T-helper 2 cell treated with Interferon-gamma antibody and Interleukin-4, amounts not matched to agents 100 ng/mL and 5 ng/mL, for 36 hours (primary cell): Measurements from ENCODE around the gene MCEMP1. TPM values are rescaled to one million over a fixed set of nuclear protein-coding genes. Genes with fewer than 3 reads are reported as not detected.

Source experiments
- intact Hi-C: fragments of 100-400 bp; cut with micrococcal nuclease; formaldehyde crosslinking; loops from one replicate; pipeline ENCODE4 v1.15.1; 2023
- total RNA-seq: library from RNA; stranded (reverse); gene quantifications from 2 replicates; pipeline ENCODE4 v1.2.3, GENCODE V29; 2022

Gene MCEMP1
- total RNA-seq, 1 donor from 2014 or later: not detected

- intact Hi-C loops: no loop called here
These were observed 52.3 kb downstream of the MCEMP1 start for GRCh38 chr19:7729211-7729610.

Other genes starting within 250 kb of the MCEMP1 start
- 0.45 and 0.57 TPM in 2 replicates for gene PEX11G, start 188.1 kb upstream of the MCEMP1 start, total RNA-seq
- 5.2 and 5.3 TPM in 2 replicates for gene ZNF358, start 161.0 kb upstream of the MCEMP1 start, total RNA-seq
- gene MCOLN1, start 154.5 kb upstream of the MCEMP1 start, total RNA-seq: 10.7 and 13.2 TPM in 2 replicates
- 115 and 116 TPM in 2 replicates for gene PNPLA6, start 141.4 kb upstream of the MCEMP1 start, total RNA-seq
- 0.11 and 0.16 TPM in 2 replicates for gene CAMSAP3, start 81.2 kb upstream of the MCEMP1 start, total RNA-seq
- gene XAB2, start 47.5 kb upstream of the MCEMP1 start, total RNA-seq: 39.0 and 39.7 TPM in 2 replicates
- 129 and 134 TPM in 2 replicates for gene PET100, start 47.3 kb upstream of the MCEMP1 start, total RNA-seq
- 0.82 and 2.0 TPM in 2 replicates for gene PCP2, start 43.4 kb upstream of the MCEMP1 start, total RNA-seq
- gene STXBP2, start 40.0 kb upstream of the MCEMP1 start, total RNA-seq: 124 and 129 TPM in 2 replicates
- gene RETN, start 8.0 kb upstream of the MCEMP1 start, total RNA-seq: 0.55 TPM in 1 of 2 replicates, not detected in the other
- gene TRAPPC5, start 3.7 kb downstream of the MCEMP1 start, total RNA-seq: 65.6 and 76.9 TPM in 2 replicates
- 0.25 TPM in 1 of 2 replicates, not detected in the other for gene FCER2, start 25.0 kb downstream of the MCEMP1 start, total RNA-seq
- not detected in 2 replicates for gene CLEC4G, start 55.0 kb downstream of the MCEMP1 start, total RNA-seq
- gene CD209, start 70.4 kb downstream of the MCEMP1 start, total RNA-seq: not detected in 2 replicates
- gene CLEC4M, start 86.2 kb downstream of the MCEMP1 start, total RNA-seq: not detected in 2 replicates
- 5.1 and 6.0 TPM in 2 replicates for gene EVI5L, start 153.1 kb downstream of the MCEMP1 start, total RNA-seq
- gene PRR36, start 197.3 kb downstream of the MCEMP1 start, total RNA-seq: 0.09 TPM in 1 of 2 replicates, not detected in the other
- not detected in 2 replicates for gene LRRC8E, start 211.4 kb downstream of the MCEMP1 start, total RNA-seq
- gene MAP2K7, start 226.8 kb downstream of the MCEMP1 start, total RNA-seq: 42.0 and 45.2 TPM in 2 replicates
- 1.1 and 2.6 TPM in 2 replicates for gene TGFBR3L, start 237.7 kb downstream of the MCEMP1 start, total RNA-seq
- gene SNAPC2, start 243.2 kb downstream of the MCEMP1 start, total RNA-seq: 16.0 and 21.4 TPM in 2 replicates
- 0.23 TPM in 1 of 2 replicates, not detected in the other for gene CTXN1, start 249.0 kb downstream of the MCEMP1 start, total RNA-seq